HTR-8/SVneo (cell line): ENCODE data around the gene RMDN3.

Experiments used
- DNase-seq: peaks from one replicate; pipeline ENCODE4 v3.0.0; 2011; ENCODE audit warnings: low spot score, mixed read lengths; ENCODE audit not compliant: insufficient read length
- FAIRE-seq: peaks from 2 replicates; lab custom pipeline; 2011; peaks lifted over from hg19 to GRCh38; lab: Jason Lieb, UNC

The RMDN3 gene

DNA sequence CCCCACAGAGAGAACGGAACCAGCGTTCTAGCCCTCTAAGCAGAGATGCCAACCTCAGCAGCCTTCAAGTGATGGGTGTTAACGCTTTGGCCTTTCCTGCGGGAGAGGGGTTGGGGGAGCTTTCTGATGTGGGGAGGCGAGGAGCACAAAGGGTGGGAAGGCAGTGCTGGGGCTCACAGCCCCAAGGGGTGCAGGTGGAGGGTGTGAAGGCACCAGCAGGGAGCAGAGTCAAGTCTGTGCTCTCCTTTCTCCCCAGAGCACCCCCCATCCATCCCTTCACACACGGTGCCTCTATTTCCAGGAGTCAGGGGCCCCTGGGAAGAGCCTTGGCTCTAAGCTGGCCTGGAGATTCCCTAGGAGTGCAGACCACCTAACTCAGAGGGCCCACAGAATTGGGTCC lies 18.8 kb upstream of the RMDN3 start:
- no peak for FAIRE-seq

DNA sequence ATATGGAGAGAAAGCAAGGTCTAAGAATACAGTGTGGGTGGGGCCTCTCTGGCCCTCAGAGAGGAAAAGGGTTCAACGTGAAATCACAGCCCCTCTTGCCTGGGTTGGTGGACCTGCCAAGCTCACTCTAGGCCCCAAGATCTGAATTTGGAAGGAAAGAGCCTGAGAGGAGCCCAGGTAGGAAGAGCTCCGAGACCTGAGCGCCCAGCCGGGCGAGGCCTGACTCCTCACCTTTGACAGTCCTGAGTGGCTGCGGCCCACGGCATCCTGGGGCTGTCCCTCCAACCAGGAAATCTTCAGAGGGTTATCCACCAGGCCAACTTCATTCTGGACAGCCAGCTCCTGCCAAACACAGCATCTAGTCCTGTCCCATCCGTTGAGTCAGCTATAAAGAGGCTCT lies 18.4 kb upstream of the RMDN3 start:
- no peak for FAIRE-seq
- DNase-seq: no peak

More for the DNA sequence above, 18.8 kb upstream of the RMDN3 start:
- no peak for DNase-seq

DNA sequence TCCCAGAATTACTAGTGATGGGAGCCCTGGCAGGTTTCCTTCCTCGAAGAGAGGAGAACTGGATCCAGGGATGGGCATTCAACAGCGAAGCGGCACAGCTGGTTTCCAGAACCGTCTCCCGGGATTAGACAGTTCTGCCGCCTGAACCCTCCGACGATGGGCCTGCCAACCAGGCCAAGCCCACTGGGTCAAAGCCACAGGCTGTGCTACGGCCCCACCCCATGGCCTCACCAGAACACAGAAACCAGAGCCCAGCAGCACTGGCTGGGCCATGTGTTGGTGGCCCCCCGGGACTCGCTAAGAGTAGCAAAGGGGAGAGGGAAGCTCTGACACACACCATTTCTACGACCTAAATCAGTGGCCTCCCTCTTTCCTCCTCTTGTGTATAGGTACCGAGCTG lies 17.0 kb upstream of the RMDN3 start:
- DNase-seq (no peak), FAIRE-seq (no peak)

DNA sequence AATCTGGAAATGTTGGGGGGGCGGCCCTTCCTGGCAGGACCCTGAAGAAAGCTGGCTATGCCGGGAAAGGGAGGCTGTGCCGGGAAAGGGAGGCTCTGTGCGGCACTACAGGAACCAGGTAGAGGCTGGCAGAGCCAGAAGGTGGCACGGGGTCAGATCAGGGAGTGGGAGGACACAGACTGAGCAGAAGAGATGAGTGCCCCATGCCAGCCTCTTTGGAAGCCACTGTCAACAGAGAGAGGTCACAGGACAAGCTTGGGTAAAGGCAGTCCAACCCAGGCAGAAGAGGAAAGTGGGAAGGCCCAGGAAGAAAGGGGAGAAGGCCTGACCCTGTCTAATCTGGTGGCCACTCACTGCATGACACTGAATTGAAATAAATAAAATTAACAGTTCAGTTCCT lies 16.2 kb upstream of the RMDN3 start:
- DNase-seq (no peak), FAIRE-seq (no peak)

DNA sequence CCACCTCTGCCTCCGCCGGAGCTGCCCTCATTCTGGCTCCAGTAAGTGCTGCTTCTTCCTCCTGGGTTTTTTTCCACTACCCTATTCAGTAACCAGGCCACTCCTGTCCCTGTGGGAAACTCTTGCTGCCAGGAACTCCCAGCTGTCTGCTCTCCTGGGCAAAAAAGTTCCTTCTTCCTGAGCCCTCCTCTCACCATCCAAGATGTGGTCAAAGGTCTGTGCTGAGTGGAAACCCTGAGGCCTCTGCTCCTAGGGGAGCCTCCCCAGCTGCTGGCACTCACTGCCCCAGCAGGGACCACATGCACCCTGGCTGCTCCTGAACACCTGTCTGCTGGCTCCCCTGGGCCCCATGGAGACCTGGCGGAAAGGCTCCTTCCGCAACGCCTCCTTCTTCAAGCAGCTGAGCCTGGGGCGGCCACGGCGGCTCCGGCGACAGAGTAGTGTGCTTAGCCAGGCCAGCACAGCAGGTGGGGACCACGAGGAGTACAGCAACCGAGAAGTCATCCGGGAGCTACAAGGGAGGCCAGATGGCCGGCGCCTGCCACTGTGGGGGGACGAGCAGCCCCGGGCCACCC lies 15.2 kb upstream of the RMDN3 start:
- FAIRE-seq: no peak

DNA sequence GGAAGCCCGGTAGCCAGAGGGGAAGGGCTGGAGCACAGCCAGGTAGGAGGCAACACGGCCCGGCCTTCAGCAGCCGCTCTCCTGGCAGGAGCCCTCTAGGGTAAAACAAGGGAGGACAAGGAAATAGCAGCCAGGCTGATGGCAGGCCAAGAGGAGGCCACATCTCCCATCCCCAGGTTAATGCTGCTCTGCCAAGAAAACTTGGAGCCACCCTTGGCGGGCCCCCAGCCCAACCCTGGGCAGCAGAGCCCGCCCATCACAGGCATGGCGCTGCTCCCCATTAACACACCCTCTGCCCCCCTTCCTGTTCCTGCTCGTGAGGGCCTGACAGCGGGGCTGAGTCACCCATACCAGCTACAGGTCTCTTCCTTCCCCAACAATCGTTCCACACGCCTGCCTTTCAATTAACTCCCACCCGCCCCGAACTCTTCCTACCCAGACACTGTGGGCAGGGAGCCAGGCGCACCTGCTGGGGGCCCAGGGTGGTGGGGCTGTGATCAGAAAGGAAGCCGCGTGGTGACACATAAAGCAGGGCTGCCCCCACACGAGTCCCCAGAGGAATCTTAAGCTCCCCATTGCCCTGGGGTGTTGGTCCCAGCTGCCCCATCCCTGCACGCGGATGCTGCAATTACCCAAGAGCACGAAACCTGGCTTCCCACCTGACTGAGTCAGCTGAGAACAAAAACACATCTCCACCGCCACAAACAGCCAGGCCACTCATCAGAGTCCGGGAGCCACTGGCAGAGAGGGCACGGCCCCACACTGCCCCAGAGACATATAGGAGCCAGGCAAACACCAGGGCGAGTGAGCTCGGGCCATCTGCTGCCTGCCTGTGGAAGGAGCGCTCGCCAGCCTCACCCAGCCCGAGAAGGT lies 14.5 kb upstream of the RMDN3 start, which contains the start of gene C15orf62:
Gene C15orf62 (plus strand): TSS at position 707 of the 873 bp plus-strand sequence. CDS start 516 bp downstream, outside the sequence.
- FAIRE-seq (peak; percentile 51), DNase-seq (peak; percentile 65)

More for the DNA sequence above, 15.2 kb upstream of the RMDN3 start:
- DNase-seq: no peak

DNA sequence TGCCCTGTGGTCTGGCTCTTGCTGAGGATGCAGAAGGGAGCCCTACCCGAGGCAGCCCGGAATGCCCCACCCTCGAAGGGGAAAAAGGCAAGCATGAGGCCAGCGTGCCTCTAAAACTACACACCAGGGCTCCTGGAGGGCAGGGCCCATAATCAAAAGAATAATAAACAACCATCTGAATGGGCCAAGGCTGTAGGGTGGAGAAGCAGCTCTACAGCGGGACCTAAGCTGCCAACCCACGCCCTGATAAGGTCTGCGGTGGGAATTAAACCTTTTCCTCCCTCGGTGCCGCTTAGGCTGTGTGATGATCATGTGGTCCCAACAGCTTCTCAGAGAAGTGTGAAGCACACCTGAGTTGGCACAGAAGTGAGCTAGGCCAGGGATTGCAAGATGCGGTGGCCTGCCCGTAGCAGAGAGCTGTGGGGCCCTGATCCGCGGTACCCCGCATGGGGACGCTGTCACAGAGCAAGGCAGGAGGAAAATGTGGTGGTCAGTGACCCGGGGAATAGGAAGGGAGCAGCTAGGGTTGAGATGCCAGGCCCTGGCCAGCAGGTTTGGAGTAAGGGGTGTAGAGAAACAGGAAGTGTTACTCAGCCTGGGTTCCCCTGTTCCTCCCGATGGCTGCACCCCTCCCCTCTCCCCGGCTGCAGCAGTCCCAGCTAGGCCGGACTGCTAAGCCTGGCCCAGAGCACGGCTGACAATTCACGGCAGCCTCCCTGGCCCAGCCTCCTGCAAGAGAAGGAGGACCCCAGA lies 13.6 kb upstream of the RMDN3 start:
- DNase-seq (no peak), FAIRE-seq (no peak)

DNA sequence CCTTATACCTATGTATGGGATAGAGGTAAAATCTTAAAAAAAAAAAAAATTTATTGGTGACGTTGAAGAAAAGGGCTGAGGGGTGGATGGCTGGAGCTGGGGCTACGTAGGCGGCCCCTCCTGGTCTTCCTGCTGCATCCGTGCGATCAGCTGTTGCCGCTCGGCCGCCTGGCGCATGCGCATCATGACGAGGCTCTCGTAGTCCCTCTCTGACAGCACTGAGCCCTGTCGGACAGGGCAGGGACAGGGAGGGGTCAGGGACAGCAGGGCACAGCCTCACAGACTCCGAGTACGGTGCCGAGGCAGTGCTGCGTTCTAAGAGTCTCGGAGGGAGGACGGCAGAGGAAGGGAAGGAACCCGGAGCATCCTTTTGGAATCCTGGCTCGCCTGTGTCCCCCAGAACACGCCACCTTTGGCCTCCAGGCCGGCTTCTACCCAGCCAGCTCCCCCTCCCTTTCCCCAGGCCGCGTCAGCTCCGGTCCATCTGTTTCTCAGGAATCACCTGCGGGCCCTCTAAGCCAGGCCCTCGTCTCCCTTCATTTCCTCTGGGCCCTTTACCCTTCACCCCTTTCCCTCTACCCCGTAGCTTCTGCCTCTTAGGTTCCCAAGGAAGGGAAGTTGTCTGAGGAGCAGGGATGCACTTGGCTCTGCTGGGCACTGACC lies 12.9 kb upstream of the RMDN3 start:
- DNase-seq: no peak
- FAIRE-seq: no peak

DNA sequence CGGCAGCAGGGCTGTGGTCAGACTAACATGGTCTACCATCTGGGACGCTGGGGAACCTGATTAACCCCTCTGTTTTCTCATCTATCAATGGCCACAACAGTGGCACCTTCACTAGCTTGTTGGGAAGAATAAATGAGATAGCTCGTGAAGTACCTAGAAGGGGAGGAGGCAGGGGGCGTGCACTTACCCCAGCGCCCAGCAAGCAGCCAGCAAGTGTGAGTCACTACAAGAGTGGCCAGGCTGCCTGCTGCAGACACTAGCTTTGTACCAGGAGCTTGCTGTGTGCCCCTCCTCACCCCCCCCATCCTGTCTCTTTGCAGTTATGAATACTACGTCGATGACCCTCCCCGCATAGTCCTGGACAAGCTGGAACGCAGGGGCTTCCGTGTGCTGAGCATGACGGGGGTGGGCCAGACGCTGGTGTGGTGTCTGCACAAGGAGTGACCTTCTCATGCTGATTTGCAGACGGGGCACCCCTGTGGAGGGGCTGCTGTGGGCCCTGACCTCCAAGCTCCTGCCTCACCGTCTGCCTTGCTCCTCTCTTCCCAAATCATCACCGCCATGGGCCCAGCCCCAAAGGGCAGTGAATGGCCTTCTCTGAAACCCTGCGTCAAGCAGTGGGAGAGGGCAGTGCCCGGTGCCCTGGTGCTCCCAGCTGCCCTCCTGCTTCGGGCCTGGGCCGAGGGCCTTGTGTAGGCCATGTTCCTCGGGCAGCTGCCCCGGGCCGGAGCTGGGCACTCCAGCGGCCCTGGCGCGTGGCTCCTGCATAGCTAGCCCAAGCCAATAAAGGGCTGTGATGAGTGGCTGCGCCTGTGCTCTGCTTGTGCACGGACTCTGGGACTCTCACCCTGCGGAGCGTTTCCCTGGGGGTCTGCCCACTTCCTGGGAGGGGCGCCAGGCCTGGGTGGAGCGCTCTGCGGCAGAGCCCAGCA lies 12.1 kb upstream of the RMDN3 start:
- no peak for DNase-seq
- no peak for FAIRE-seq

DNA sequence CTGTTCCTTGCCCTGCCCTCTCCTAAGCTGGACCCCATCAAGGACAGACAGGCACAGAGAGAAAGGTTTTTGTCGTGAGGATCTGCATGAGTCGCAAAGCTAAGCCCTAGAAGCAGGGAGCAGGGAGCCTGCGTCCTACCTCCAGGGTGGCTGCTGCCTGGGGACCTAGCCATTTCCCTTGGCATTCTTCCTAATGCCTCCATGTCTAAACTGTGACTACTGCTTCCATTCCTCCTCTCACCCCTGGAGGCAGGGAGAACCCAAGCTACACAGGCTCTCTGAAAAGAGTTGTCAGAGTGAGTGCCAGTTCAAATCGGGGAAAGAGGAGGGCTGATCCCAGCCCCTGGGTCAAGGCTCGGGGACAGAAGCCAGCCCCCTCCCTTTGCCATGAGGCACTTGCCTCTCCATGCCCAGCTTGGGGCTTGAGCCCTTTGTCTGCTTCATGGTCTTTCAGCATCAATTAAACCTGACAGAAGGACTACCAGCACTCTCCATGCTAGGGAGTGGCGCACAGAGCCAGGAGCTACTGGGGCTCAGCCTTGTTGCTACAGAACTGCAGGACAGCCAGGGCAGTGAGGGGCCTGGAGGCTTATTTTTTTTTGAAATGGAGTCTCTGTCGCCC lies 11.3 kb upstream of the RMDN3 start:
- DNase-seq (no peak), FAIRE-seq (no peak)

DNA sequence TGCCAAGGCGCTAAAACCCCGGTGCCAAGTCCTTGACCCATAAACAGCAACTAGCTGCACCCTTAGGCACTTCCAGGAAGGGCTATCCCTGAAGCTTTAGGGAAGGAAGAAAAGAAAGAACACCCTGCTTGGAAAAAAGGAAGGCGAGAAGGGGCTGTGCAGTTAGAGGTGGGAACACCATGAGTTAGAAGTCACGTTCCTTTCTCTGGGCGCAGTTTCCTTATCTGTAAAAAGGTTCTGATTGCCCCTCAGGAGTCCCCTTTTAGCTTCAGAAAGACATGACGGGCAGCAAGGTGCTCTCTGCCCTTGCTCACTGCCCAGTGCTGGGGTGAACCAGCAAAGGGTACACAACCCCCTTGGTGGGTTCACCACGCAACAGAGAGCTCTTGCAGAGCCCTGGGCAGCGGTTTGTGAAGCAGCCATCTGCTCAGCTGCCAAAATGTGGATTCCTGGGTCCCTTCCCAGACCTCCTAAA lies 9.6 kb upstream of the RMDN3 start:
- no peak for FAIRE-seq

DNA sequence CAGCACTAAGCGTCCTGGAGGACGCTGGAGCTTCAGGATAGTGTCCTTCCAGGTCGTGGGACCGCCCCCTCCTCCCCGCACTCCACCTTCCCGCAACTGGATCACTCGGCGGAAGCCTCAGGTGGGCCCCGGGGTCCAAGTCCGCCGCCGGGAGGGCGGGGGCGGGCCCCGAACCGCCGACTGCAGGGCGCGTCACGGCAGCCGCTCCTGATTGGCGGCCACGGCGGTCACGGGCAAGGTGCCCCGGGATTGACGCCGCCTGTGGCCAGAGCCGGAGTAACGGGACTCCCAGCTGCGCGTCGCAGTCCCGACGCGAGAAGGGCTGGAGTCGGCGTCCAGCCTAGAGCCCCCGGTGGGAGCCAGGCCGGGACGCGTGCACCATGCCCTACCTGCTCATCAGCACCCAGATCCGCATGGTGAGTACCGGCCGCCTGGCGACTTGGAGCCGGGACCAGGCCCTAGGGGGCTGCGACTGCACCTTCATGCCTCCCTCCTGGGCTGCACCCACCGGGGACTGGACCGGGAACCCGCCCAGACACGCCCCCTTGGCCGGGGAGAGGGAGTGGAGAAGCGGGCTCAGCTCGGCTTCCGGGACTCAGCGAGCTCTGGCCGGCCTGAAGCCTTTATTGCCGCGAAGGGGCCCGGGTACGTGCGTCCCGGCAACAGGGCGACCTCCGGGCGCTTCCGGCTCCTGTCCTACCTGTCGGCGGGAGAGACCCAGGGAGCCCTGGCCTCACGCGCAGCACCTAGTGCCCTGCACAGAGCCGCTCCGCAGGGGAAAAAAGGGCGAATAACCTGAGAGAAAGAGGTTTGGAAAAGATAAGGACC lies 9.0 kb upstream of the RMDN3 start, which contains the start of gene GCHFR:
Gene GCHFR (plus strand): TSS at position 268 of the 828 bp plus-strand sequence. CDS start 113 bp downstream, at position 381.
- no peak for DNase-seq
- no peak for FAIRE-seq

More for the DNA sequence above, 9.6 kb upstream of the RMDN3 start:
- DNase-seq: no peak

DNA sequence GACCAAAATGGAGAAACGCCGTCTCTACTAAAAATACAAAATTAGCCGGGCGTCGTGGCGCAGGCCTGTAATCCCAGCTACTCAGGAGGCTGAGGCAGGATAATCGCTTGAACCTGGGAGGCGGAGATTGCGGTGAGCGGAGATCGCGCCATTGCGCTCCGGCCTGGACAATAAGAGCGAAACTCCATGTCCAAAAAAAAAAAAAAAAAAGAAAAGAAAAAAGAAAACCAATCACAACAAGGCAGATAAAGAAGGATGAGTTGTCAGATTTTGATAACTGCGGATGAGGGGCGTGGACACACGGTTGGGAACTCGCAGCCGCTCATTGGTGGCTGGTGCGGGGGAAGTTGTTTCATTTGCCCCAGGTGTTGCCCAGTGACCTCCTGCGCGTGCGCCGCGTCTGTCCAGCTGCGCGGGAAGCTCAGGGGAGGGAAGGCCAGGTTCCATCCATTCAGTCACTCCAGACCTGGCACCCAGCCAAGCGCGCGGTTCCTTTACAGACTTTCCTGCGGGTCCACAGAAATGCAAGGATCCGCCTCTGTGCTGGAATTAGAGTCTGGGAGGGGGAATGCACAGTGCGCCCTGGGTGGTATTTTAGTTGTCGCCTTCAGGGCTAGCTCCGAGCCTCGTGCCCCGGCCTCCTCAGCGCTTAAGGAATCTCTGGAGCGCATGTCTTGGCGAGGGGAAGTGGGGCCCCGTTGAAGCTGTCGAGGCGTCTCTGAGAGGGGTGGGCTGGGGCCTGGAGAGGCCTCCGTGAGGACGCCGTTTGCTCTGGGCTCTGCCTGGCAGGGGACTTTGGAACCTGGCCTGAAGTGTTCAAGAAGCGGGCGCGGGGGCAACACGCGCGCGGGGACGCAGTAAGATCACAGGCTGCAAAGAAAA lies 8.1 kb upstream of the RMDN3 start:
- FAIRE-seq (no peak), DNase-seq (no peak)

DNA sequence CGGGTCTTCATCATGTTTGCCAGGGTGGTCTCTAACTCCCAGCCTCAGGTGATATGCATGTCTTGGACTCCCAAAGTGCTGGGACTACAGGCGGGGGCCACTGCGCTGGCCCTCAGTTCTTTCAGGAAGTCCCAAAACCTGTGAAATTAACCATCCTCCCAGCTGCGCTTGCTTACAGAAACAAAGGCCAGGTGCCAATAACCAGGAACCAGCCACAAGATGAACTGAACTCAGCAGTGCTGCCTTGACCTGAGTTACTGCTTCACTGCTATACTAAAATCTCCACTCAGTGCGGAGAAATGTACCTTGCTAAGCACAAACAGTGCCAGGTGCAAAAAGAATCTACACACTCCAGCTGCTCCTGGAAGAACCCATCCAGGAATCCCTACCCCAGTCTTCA lies 4.9 kb upstream of the RMDN3 start:
- FAIRE-seq: no peak

DNA sequence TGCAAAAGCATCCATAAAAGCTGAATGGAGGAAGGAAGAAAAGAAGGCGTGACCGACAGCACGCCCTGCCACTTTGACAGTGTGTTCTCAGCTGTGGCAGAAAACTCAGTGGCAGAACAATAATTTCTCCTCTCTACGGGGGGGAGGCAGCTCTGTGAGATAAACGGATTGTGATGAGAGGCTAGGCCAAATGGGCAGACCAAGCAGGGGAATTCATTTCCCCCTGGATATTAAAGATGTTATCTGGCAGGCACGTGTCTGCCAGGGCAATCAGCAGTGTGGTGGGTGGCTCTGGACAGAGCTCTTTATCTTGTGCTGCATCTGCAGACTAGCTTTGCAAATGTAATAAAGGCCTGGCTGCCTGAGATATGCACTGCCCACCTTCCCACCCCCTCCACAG lies 1.9 kb upstream of the RMDN3 start:
- DNase-seq (no peak), FAIRE-seq (no peak)

More for the DNA sequence above, 4.9 kb upstream of the RMDN3 start:
- DNase-seq: no peak

DNA sequence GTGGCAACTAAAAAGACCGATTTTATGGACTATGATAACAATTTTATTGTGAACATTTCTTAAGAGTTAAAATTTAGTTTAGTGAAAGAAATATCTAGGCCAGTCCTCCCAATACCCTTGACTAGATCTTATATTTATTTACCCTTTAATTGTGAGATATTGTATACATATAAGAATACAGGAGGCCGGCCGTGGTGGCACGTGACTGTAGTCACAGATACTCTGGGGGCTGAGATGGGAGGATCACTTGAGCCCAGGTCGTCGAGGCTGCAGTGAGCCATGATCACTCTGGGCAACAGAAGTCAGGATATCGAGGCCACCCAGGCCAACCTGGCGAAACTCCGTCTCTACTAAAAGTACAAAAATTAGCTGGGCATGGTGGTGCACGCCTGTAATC lies 756 bp upstream of the RMDN3 start:
- DNase-seq (no peak), FAIRE-seq (no peak)

DNA sequence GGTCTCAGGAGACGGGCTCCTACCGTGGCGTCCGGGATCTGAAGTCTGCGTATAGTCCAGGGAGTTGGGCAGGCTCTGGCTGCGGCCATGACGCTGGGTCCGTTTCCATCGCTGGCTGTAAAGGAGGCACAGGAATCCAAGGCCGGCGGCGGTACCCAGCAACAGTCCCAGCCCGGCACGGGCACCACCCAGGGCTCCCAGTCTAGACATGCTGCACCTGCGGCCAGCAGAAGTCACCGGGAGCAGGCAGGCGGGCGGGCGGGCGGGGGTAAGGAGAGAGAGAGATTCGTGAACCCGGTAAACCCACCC lies 526 bp downstream of the RMDN3 start:
- no peak for DNase-seq
- no peak for FAIRE-seq
